ENCODE results near the gene TTC23.

The TTC23 gene

GRCh38 chr15:99249270-99249841, at the start of gene TTC23:
Gene TTC23 (minus strand): TSS chr15:99249581. CDS start chr15:99228712, 20,869 bp downstream.
- peak; percentile 72 for DNase-seq

- DNase-seq, result no peak
Observed at GRCh38 chr15:99296386-99296785, 47.0 kb upstream of the TTC23 start.

- no peak for DNase-seq
Observed at GRCh38 chr15:99295840-99296239, 46.5 kb upstream of the TTC23 start.

- DNase-seq, result no peak
Observed at GRCh38 chr15:99291643-99292042, 42.3 kb upstream of the TTC23 start.

GRCh38 chr15:99283717-99284116, 34.3 kb upstream of the TTC23 start:
- no peak for DNase-seq

GRCh38 chr15:99282586-99282985, 33.2 kb upstream of the TTC23 start:
- no peak for DNase-seq

GRCh38 chr15:99282121-99282520, 32.7 kb upstream of the TTC23 start:
- DNase-seq, result no peak

GRCh38 chr15:99279827-99280226, 30.4 kb upstream of the TTC23 start:
- DNase-seq, result no peak

- DNase-seq, result no peak
Observed at GRCh38 chr15:99279290-99279689, 29.9 kb upstream of the TTC23 start.

GRCh38 chr15:99275525-99276128, 26.2 kb upstream of the TTC23 start:
- no peak for DNase-seq

GRCh38 chr15:99275061-99275460, 25.7 kb upstream of the TTC23 start:
- DNase-seq, result no peak

GRCh38 chr15:99273801-99274200, 24.4 kb upstream of the TTC23 start:
- no peak for DNase-seq

- no peak for DNase-seq
Observed at GRCh38 chr15:99268431-99268830, 19.1 kb upstream of the TTC23 start.

GRCh38 chr15:99267957-99268356, 18.6 kb upstream of the TTC23 start:
- no peak for DNase-seq

GRCh38 chr15:99265541-99266070, 16.2 kb upstream of the TTC23 start:
- DNase-seq, result no peak

- peak; percentile 54 for DNase-seq
Observed at GRCh38 chr15:99264125-99264524, 14.7 kb upstream of the TTC23 start.

- DNase-seq, result no peak
Observed at GRCh38 chr15:99257107-99257750, 7.8 kb upstream of the TTC23 start.

- no peak for DNase-seq
Observed at GRCh38 chr15:99253381-99254090, 4.2 kb upstream of the TTC23 start.

GRCh38 chr15:99252326-99252725, 2.9 kb upstream of the TTC23 start:
- DNase-seq, result no peak

GRCh38 chr15:99250857-99251841, 1.8 kb upstream of the TTC23 start, which contains the start of gene LRRC28:
Gene LRRC28 (plus strand): TSS chr15:99251481. CDS start chr15:99255958, 4,477 bp downstream.
- DNase-seq, result peak; percentile 99

- DNase-seq, result no peak
Observed at GRCh38 chr15:99250494-99250856, 1.1 kb upstream of the TTC23 start.

- no peak for DNase-seq
Observed at GRCh38 chr15:99250001-99250400, 620 bp upstream of the TTC23 start.
